Natural killer cell (primary cell): Measurements from ENCODE around the gene ASAP2. TPM values are rescaled to one million over a fixed set of nuclear protein-coding genes. Genes with fewer than 3 reads are reported as not detected.

Experiments
- ATAC-seq, 3 donors: fragments of 150-1000 bp in 2 of 3; fragments of 200-7000 bp in 1 of 3; cut with Tn5 transposase; 1 replicate in 1 of 3; 2 replicates in 2 of 3; pipeline ENCODE4 v1.10.0; 2021; ENCODE audit warnings: mild to moderate bottlenecking in 2 of 3, moderate library complexity in 2 of 3
- DNase-seq, 2 donors: peaks; one replicate each; pipeline versions ENCODE4 v3.0.0 to v3.0.0-alpha.2; 2013 to 2021; ENCODE audit warnings: mixed read lengths in 1 of 2
- H3K27ac ChIP-seq: one replicate; pipeline ENCODE4 v1.5.1; 2013; ENCODE audit warnings: mild to moderate bottlenecking, low read length
- H3K27me3 ChIP-seq: one replicate; pipeline ENCODE4 v1.6.1; 2013; ENCODE audit warnings: low read length; ENCODE audit not compliant: control insufficient read depth, insufficient read depth
- H3K36me3 ChIP-seq: one replicate; pipeline ENCODE4 v1.6.1; 2013; ENCODE audit warnings: low read length; ENCODE audit not compliant: control insufficient read depth, insufficient read depth
- H3K4me1 ChIP-seq: one replicate; pipeline ENCODE4 v1.6.1; 2013; ENCODE audit warnings: low read length; ENCODE audit not compliant: control insufficient read depth, insufficient read depth
- H3K4me3 ChIP-seq: one replicate; pipeline ENCODE4 v1.5.1; 2013; ENCODE audit warnings: low read length
- H3K9me3 ChIP-seq: one replicate; pipeline ENCODE4 v1.6.1; 2013; ENCODE audit warnings: low read length; ENCODE audit not compliant: control insufficient read depth, insufficient read depth
- H3K27ac Mint-ChIP-seq, 2 donors: one replicate each; pipeline ENCODE4 v1.8.0; 2022; ENCODE audit warnings: mild to moderate bottlenecking in 2 of 2, mixed read lengths in 2 of 2, moderate library complexity in 1 of 2
- H3K27me3 Mint-ChIP-seq, 2 donors: one replicate each; pipeline ENCODE4 v1.8.0; 2022; ENCODE audit warnings: low read depth in 2 of 2, mixed read lengths in 2 of 2
- H3K36me3 Mint-ChIP-seq: one replicate; pipeline ENCODE4 v1.8.0; 2022; ENCODE audit warnings: mixed read lengths
- H3K4me1 Mint-ChIP-seq, 2 donors: one replicate each; pipeline ENCODE4 v1.8.0; 2022; ENCODE audit warnings: mixed read lengths in 2 of 2
- H3K4me3 Mint-ChIP-seq: one replicate; pipeline ENCODE4 v1.8.0; 2022; ENCODE audit warnings: mild to moderate bottlenecking, moderate library complexity, mixed read lengths
- H3K9me3 Mint-ChIP-seq, 2 donors: one replicate each; pipeline ENCODE4 v1.8.0; 2022; ENCODE audit warnings: mixed read lengths in 2 of 2
- CTCF ChIP-seq: fragments of 200-600 bp; IDR thresholded peaks from one replicate; pipeline ENCODE4 v1.8.0; 2022; ENCODE audit warnings: antibody characterized with exemption
- WGBS: methylation state at CpG from one replicate; pipeline ENCODE4 v1.1.7; 2013; ENCODE audit warnings: missing lambda C conversion rate; ENCODE audit not compliant: insufficient coverage; 5-methylcytosine and 5-hydroxymethylcytosine counted together
- intact Hi-C: fragments of 100-400 bp; cut with micrococcal nuclease; formaldehyde crosslinking; loops from one replicate; pipeline ENCODE4 v1.14.2; 2022
- total RNA-seq, 4 donors: library from RNA; stranded (reverse); fragments of 120-200 nt in 1 of 4; gene quantifications; one replicate each; pipeline versions ENCODE4 v1.2.3 to v1.2.4, GENCODE V29; 2013 to 2022

ASAP2 gene
- total RNA-seq, 3 donors from 2014 or later (not counting 1 experiment from before 2014, with no cell fraction given) = 0.20 to 1.8 (median 0.60) TPM

GRCh38 chr2:9168821-9169221 lies 37.8 kb upstream of the ASAP2 start:
- intact Hi-C loops = no loop called here
- WGBS = 86% methylated on average over 4 of the region's 4 CpGs
- no peak overlapping the region for H3K27ac Mint-ChIP-seq

DNA sequence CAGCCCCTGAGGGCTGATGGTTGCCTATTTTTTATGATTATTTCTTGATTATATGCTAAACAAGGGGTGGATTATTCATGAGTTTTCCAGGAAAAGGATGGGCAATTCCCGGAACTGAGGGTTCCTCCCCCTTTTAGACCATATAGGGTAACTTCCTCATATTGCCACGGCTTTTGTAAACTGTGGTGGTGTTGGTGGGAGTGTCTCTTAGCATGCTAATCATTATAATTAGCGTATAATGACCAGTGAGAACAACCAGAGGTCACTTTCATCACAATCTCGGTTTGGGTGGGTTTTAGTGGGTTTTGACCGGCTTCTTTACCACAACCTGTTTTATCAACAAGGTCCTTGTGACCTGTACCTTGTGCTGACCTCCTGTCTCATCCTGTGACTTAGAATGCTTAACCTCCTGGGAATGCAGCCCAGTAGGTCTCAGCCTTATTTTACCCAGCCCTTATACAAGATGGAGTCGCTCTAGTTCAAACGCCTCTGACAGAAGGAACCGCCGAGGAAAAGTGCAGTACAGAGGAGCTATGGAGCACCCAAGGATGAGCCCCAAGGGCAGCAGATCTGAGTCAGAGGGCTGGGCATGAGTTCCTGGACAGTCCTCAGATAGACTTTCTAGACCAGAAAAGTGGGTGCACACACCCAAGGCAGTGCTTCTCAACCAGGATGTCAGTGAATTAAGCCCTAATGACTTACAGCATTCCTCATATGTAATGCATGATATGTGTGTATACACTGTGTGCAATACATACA lies 37.1 kb upstream of the ASAP2 start:
- WGBS = 77% methylated on average over 8 of the region's 9 CpGs
- H3K36me3 Mint-ChIP-seq = no peaks in the 10 kb centered on the region
- intact Hi-C loops = no loop called here
- no peak overlapping the region for H3K4me3 Mint-ChIP-seq
- H3K36me3 ChIP-seq = no peaks in the 10 kb centered on the region
- no peak for TF ChIP-seq CTCF
- no peak overlapping the region for H3K27ac ChIP-seq
- H3K4me1 ChIP-seq = peaks cover 6% of the 10 kb centered on the region
- H3K4me1 Mint-ChIP-seq = no peaks in the 10 kb centered on the region
- H3K27me3 Mint-ChIP-seq = peaks cover 13 to 31% of the 10 kb centered on the region in 2 donors
- H3K9me3 Mint-ChIP-seq = no peaks in the 10 kb centered on the region
- H3K4me3 ChIP-seq = no peak overlapping the region
- H3K9me3 ChIP-seq = no peaks in the 10 kb centered on the region
- ATAC-seq (peak in 1 of 3 donors; percentile 70), DNase-seq (no peak)
- H3K27me3 ChIP-seq = no peaks in the 10 kb centered on the region
- H3K27ac Mint-ChIP-seq = no peak overlapping the region

More at GRCh38 chr2:9168821-9169221, 37.8 kb upstream of the ASAP2 start:
- H3K27me3 Mint-ChIP-seq = peaks cover 13 to 31% of the 10 kb centered on the region in 2 donors
- ATAC-seq (no peak), DNase-seq (no peak)
- Histone ChIP-seq H3K36me3 (no peaks in the 10 kb centered on the region), H3K4me3 (no peak overlapping the region), H3K9me3 (no peaks in the 10 kb centered on the region), H3K4me1 (peaks cover 6% of the 10 kb centered on the region), H3K27me3 (no peaks in the 10 kb centered on the region), H3K27ac (no peak overlapping the region)
- TF ChIP-seq CTCF = no peak
- H3K4me1 Mint-ChIP-seq = no peaks in the 10 kb centered on the region
- H3K36me3 Mint-ChIP-seq = no peaks in the 10 kb centered on the region
- H3K9me3 Mint-ChIP-seq = no peaks in the 10 kb centered on the region
- no peak overlapping the region for H3K4me3 Mint-ChIP-seq

DNA sequence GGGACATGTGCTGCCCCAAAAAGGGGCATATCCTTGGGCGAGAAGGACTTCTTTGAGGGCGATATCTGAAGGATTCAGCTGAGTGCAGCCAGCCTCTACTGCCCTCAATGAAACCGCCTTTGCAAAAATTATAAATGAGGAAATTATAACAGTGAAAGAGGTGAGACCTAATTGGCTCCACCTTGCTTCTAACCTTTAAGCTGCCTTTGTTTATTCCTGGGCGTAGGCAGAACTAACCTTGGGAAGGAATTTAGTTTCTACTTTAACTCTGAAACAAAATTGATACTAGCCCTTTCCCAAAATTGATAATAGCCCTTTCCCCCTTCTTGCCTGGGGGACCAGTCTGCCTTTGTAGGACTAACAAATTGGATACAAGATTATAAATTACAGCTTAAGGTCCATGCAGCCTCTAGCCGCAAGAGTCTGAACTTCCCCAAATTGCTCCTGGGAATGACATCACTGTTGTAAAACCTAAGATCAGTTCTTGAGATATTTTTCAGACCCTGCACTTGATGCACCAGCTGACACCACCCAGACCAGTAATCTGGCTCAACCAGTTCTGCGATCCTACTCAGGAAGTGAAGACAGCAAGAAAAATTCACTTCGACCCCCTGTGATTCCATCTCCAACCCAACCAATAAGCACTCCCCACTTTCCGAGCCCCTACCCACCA lies 36.0 kb upstream of the ASAP2 start:
- peaks cover 13 to 31% of the 10 kb centered on the region in 2 donors for H3K27me3 Mint-ChIP-seq
- WGBS = 65% methylated on average over 8 of the region's 8 CpGs
- Histone ChIP-seq H3K27ac (no peak overlapping the region), H3K9me3 (no peaks in the 10 kb centered on the region), H3K27me3 (no peaks in the 10 kb centered on the region), H3K4me1 (peaks cover 6% of the 10 kb centered on the region), H3K36me3 (no peaks in the 10 kb centered on the region), H3K4me3 (no peak overlapping the region)
- H3K4me1 Mint-ChIP-seq = no peaks in the 10 kb centered on the region
- no peaks in the 10 kb centered on the region for H3K9me3 Mint-ChIP-seq
- ATAC-seq (no peak), DNase-seq (no peak)
- TF ChIP-seq CTCF = no peak
- intact Hi-C loops = no loop called here
- H3K27ac Mint-ChIP-seq = no peak overlapping the region
- no peak overlapping the region for H3K4me3 Mint-ChIP-seq
- H3K36me3 Mint-ChIP-seq = no peaks in the 10 kb centered on the region
